ENCODE data around the gene MYBPC3.

MYBPC3 gene

GRCh38 chr11:47314992-47315391 is 37.5 kb downstream of the MYBPC3 start:
- no peak for DNase-seq

GRCh38 chr11:47308050-47308823 is 44.3 kb downstream of the MYBPC3 start:
- DNase-seq, result no peak

- no peak for DNase-seq
These were observed 46.0 kb downstream of the MYBPC3 start for GRCh38 chr11:47306484-47306844.

- DNase-seq, result no peak
These were observed 46.6 kb downstream of the MYBPC3 start for GRCh38 chr11:47305734-47306483.

DNA sequence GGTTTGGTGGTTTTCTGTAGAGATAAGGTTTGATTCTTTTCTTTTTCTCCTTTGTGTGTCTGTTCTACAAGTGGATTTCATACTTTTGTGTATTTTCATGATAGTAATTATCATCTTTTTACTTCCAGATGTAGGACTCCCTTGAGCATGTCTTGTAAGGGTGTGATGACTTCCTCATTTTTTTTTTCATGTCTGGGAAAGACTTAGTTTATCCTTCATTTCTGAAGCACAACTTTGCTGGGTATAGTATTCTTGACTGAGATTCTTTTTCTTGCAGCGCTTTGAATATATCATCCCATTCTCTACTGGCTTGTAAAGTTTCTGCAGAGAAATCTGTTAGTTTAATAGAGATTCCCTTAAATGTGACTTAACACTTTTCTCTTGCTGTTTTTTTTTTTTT is 49.6 kb downstream of the MYBPC3 start:
- DNase-seq, result no peak

GRCh38 chr11:47299078-47299477 is 53.4 kb downstream of the MYBPC3 start:
- DNase-seq, result no peak

GRCh38 chr11:47296045-47296444 is 56.5 kb downstream of the MYBPC3 start:
- DNase-seq, result no peak

- DNase-seq, result no peak
These were observed 57.1 kb downstream of the MYBPC3 start for GRCh38 chr11:47295385-47295784.

- no peak for DNase-seq
These were observed 62.6 kb downstream of the MYBPC3 start for GRCh38 chr11:47289856-47290255.

- DNase-seq, result no peak
These were observed 64.4 kb downstream of the MYBPC3 start for GRCh38 chr11:47288066-47288465.

DNA sequence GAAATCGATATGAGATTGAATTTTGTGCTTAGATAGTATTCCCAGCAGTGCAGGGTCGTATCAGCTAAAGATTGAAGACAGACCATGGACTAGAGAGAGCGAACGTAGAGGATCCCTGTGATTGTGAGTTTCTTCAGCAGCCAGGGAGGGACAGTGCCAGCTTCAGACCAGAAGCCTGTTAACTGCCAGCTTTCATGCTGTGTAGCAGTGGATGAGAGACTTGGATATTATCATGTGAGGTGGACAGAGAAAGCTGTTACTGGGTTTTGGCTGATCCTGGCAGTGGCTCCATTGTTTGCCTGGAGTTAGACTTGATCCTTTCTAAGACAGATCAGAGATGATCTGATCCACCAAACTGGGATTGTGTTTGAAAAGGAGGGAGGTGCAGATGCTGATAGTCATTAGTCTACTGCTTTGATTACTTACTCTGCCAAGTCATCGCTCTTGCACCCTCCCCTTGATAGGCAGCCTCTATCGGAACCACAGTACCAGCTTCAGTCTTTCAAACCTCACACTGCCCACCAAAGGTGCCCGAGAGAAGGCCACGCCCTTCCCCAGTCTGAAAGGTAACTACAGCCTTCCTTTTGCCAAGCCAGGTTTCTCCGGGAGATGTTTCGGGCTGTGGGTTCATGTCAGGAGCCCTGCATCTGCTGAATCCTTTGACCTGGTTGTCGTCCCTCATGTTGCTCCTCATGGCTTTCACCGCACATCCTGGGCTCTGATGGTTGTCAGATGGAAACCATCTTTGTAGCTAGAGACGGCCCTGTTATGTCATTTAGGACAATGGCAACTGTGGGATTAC is 66.3 kb downstream of the MYBPC3 start:
- DNase-seq, result no peak

DNA sequence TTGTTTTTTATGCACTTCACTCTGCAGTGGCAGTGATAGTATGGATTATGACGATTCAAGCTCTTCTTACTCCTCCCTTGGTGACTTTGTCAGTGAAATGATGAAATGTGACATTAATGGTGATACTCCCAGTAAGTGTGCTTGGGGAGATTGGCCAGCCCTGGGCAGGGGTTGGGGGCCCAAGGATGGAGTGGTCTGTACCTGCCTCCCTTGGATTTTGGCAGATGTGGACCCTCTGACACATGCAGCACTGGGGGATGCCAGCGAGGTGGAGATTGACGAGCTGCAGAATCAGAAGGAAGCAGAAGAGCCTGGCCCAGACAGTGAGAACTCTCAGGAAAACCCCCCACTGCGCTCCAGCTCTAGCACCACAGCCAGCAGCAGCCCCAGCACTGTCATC is 68.4 kb downstream of the MYBPC3 start:
- no peak for DNase-seq

- no peak for DNase-seq
These were observed 70.0 kb downstream of the MYBPC3 start for GRCh38 chr11:47282462-47282861.

Data from effector CD4-positive, alpha-beta T cell (primary cell).